ENCODE results near the gene RRAGC.

DNA sequence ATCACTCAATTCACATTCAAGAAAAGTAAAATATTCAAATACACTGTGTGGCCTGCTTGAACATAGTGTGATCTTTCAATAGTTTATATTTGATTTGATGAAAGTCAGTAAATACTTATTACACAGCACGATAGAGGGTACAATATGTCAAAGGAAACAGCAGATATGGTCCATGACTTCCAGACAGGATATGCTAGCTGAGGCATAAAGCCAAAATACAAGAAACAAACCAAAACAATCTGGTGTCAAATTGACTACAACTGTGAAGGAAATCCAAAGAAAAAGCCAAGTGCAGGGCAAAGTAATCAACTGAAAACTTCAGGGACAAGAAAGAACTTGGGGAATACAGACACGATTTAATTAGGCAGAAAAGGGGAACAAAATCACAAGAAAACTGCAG is 19.3 kb downstream of the RRAGC start:
- TF ChIP-seq, protein P1, sequence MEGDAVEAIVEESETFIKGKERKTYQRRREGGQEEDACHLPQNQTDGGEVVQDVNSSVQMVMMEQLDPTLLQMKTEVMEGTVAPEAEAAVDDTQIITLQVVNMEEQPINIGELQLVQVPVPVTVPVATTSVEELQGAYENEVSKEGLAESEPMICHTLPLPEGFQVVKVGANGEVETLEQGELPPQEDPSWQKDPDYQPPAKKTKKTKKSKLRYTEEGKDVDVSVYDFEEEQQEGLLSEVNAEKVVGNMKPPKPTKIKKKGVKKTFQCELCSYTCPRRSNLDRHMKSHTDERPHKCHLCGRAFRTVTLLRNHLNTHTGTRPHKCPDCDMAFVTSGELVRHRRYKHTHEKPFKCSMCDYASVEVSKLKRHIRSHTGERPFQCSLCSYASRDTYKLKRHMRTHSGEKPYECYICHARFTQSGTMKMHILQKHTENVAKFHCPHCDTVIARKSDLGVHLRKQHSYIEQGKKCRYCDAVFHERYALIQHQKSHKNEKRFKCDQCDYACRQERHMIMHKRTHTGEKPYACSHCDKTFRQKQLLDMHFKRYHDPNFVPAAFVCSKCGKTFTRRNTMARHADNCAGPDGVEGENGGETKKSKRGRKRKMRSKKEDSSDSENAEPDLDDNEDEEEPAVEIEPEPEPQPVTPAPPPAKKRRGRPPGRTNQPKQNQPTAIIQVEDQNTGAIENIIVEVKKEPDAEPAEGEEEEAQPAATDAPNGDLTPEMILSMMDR (IDR thresholded peaks at IDR 0.05) = no peak
- no peak for TF ChIP-seq POLR2A (IDR thresholded peaks at IDR 0.05)

Measured in Peyer's patch (tissue), 4 donors.